Activated naive CD8-positive, alpha-beta T cell treated with anti-CD3 and anti-CD28 coated beads, Interleukin-2, amount 10 ng/mL, durations not matched to agents 7 days and 5 days (primary cell): ENCODE data around the gene GALNT15. TPM values are rescaled to one million over a fixed set of nuclear protein-coding genes. Genes with fewer than 3 reads are reported as not detected.

ENCODE experiments used
- ATAC-seq: fragments of 150-1000 bp; cut with Tn5 transposase; one replicate; pipeline ENCODE4 v1.10.0; 2021; ENCODE audit warnings: low read depth, moderate library complexity
- POLR2A ChIA-PET: fragments of 350-600 bp; sonication (Branson Sonifier 250); formaldehyde crosslinking; loops from one replicate; lab custom pipeline; 2021; ENCODE audit warnings: antibody characterized with exemption; lab: Charles Lee
- DNase-seq: peaks from one replicate; pipeline ENCODE4 v3.0.0; 2021
- H3K27ac Mint-ChIP-seq: one replicate; pipeline ENCODE4 v1.8.0; 2022; ENCODE audit warnings: mild to moderate bottlenecking, mixed read lengths
- H3K27me3 Mint-ChIP-seq: one replicate; pipeline ENCODE4 v1.8.0; 2022; ENCODE audit warnings: mild to moderate bottlenecking, moderate library complexity, mixed read lengths
- H3K36me3 Mint-ChIP-seq: one replicate; pipeline ENCODE4 v1.8.0; 2021; ENCODE audit warnings: mild to moderate bottlenecking, mixed read lengths
- H3K4me1 Mint-ChIP-seq: one replicate; pipeline ENCODE4 v1.8.0; 2021; ENCODE audit warnings: mixed read lengths
- H3K4me3 Mint-ChIP-seq: one replicate; pipeline ENCODE4 v1.8.0; 2022; ENCODE audit warnings: mild to moderate bottlenecking, moderate library complexity, mixed read lengths
- H3K9me3 Mint-ChIP-seq: one replicate; pipeline ENCODE4 v1.8.0; 2021; ENCODE audit warnings: mixed read lengths
- total RNA-seq, 2 experiments: library from RNA; stranded (reverse); gene quantifications; one replicate each; pipeline ENCODE4 v1.2.3, GENCODE V29; 2021

Gene GALNT15
- total RNA-seq, 2 experiments from 2014 or later = not detected

GRCh38 chr3:16231983-16232382 is 57.5 kb downstream of the GALNT15 start:
- POLR2A ChIA-PET = no interaction called here
- DNase-seq = no peak

GRCh38 chr3:16233806-16234205 is 59.3 kb downstream of the GALNT15 start:
- POLR2A ChIA-PET = no interaction called here
- H3K9me3 Mint-ChIP-seq = no peaks in the 10 kb centered on the region
- no peak overlapping the region for H3K4me3 Mint-ChIP-seq
- no peaks in the 10 kb centered on the region for H3K4me1 Mint-ChIP-seq
- DNase-seq = no peak
- H3K36me3 Mint-ChIP-seq = no peaks in the 10 kb centered on the region
- no peak overlapping the region for H3K27ac Mint-ChIP-seq
- no peak for ATAC-seq
- peaks cover 14% of the 10 kb centered on the region for H3K27me3 Mint-ChIP-seq

More at GRCh38 chr3:16231983-16232382, 57.5 kb downstream of the GALNT15 start:
- H3K27me3 Mint-ChIP-seq = peaks cover 12% of the 10 kb centered on the region
- no peak for ATAC-seq
- no peaks in the 10 kb centered on the region for H3K9me3 Mint-ChIP-seq
- no peak overlapping the region for H3K27ac Mint-ChIP-seq
- H3K4me3 Mint-ChIP-seq = no peak overlapping the region
- no peaks in the 10 kb centered on the region for H3K4me1 Mint-ChIP-seq
- no peaks in the 10 kb centered on the region for H3K36me3 Mint-ChIP-seq

DNA sequence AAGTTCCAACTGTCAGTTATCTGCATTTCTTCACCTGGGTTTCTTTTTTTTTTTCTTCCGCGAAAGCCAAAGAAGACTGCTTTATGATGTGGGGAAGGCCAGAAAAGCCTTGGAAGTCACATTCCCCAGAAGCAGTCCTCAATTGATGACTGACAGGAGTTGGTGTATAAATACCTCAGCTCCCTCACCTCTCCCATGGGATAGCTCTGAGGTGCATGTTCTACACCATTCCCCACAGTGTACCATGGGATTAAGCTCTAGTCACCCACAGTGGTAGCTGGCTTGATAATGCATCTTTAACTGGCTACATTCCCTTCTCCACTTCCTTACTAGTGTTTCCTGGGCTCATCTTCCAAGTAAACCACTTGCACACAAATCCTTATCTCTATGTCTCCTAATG is 59.8 kb downstream of the GALNT15 start:
- no peak overlapping the region for H3K27ac Mint-ChIP-seq
- H3K4me1 Mint-ChIP-seq = peaks cover 2% of the 10 kb centered on the region
- H3K9me3 Mint-ChIP-seq = no peaks in the 10 kb centered on the region
- no peaks in the 10 kb centered on the region for H3K36me3 Mint-ChIP-seq
- POLR2A ChIA-PET = interaction anchor here (0.7 kb wide), 1 partner anchor 9 kb away, joined by 5 read pairs; no protein-coding TSS in a partner anchor
- DNase-seq (no peak), ATAC-seq (no peak)
- no peak overlapping the region for H3K4me3 Mint-ChIP-seq
- H3K27me3 Mint-ChIP-seq = peaks cover 14% of the 10 kb centered on the region

GRCh38 chr3:16236030-16236639 is 61.7 kb downstream of the GALNT15 start:
- Mint-ChIP-seq H3K4me1 (peaks cover 4% of the 10 kb centered on the region), H3K27me3 (peaks cover 9% of the 10 kb centered on the region), H3K27ac (no peak overlapping the region), H3K36me3 (no peaks in the 10 kb centered on the region), H3K9me3 (no peaks in the 10 kb centered on the region), H3K4me3 (no peak overlapping the region)
- DNase-seq = no peak
- ATAC-seq = no peak
- POLR2A ChIA-PET = no interaction called here

GRCh38 chr3:16236856-16237393 is 62.4 kb downstream of the GALNT15 start:
- Mint-ChIP-seq H3K27me3 (peaks cover 9% of the 10 kb centered on the region), H3K36me3 (no peaks in the 10 kb centered on the region), H3K9me3 (no peaks in the 10 kb centered on the region), H3K27ac (no peak overlapping the region), H3K4me3 (no peak overlapping the region), H3K4me1 (peaks cover 4% of the 10 kb centered on the region)
- ATAC-seq (no peak), DNase-seq (no peak)
- POLR2A ChIA-PET = no interaction called here

DNA sequence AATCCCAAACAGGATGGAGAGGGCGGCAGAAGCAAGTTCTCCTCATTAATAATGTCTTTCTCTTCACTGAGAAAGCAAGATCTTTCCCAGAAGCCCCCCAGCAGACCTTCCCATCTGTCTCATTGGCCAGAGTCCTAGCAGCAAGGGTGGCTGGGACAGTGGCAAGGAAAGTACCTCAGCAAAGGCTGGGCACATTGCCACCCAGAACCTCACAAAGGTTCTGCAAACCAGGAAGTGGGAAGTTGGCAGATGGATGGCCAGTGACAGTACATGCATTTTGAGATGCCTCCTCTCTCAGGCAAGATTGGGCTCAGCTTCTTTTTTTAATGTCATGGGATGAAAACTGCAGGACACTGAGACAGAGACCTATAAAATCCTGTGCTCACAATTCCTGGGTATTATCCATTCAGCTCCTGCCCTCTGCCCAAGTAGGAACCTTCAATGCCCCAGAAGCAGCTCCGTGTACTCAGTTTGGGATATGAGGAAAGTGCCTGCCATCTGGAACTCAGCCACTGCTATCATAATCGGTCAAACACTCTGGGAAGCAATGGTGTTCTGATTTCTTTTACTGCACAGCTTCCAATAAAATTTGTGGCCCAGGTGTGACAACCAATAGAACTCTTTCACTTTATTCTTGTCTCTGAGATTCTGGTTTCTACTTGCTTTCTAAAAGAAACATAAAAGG is 64.7 kb downstream of the GALNT15 start:
- H3K4me3 Mint-ChIP-seq = no peak overlapping the region
- H3K4me1 Mint-ChIP-seq = peaks cover 11% of the 10 kb centered on the region
- POLR2A ChIA-PET = no interaction called here
- ATAC-seq = no peak
- no peaks in the 10 kb centered on the region for H3K9me3 Mint-ChIP-seq
- no peak overlapping the region for H3K27ac Mint-ChIP-seq
- H3K27me3 Mint-ChIP-seq = peaks cover 11% of the 10 kb centered on the region
- DNase-seq = no peak
- H3K36me3 Mint-ChIP-seq = no peaks in the 10 kb centered on the region

GRCh38 chr3:16239780-16240179 is 65.3 kb downstream of the GALNT15 start:
- no peaks in the 10 kb centered on the region for H3K9me3 Mint-ChIP-seq
- ATAC-seq (no peak), DNase-seq (no peak)
- POLR2A ChIA-PET = no interaction called here
- H3K36me3 Mint-ChIP-seq = no peaks in the 10 kb centered on the region
- no peak overlapping the region for H3K27ac Mint-ChIP-seq
- peaks cover 11% of the 10 kb centered on the region for H3K4me1 Mint-ChIP-seq
- H3K27me3 Mint-ChIP-seq = peaks cover 7% of the 10 kb centered on the region
- no peak overlapping the region for H3K4me3 Mint-ChIP-seq

- Mint-ChIP-seq H3K9me3 (no peaks in the 10 kb centered on the region), H3K4me1 (peaks cover 11% of the 10 kb centered on the region), H3K27me3 (peaks cover 7% of the 10 kb centered on the region), H3K27ac (no peak overlapping the region), H3K4me3 (no peak overlapping the region), H3K36me3 (no peaks in the 10 kb centered on the region)
- no peak for DNase-seq
- POLR2A ChIA-PET = no interaction called here
- no peak for ATAC-seq
Observed at GRCh38 chr3:16240229-16241023, 65.9 kb downstream of the GALNT15 start.

- Mint-ChIP-seq H3K27ac (no peak overlapping the region), H3K27me3 (peaks cover 7% of the 10 kb centered on the region), H3K4me1 (peaks cover 13% of the 10 kb centered on the region), H3K9me3 (no peaks in the 10 kb centered on the region), H3K4me3 (no peak overlapping the region), H3K36me3 (no peaks in the 10 kb centered on the region)
- POLR2A ChIA-PET = no interaction called here
- DNase-seq = no peak
- no peak for ATAC-seq
Observed at GRCh38 chr3:16241225-16241624, 66.7 kb downstream of the GALNT15 start.

DNA sequence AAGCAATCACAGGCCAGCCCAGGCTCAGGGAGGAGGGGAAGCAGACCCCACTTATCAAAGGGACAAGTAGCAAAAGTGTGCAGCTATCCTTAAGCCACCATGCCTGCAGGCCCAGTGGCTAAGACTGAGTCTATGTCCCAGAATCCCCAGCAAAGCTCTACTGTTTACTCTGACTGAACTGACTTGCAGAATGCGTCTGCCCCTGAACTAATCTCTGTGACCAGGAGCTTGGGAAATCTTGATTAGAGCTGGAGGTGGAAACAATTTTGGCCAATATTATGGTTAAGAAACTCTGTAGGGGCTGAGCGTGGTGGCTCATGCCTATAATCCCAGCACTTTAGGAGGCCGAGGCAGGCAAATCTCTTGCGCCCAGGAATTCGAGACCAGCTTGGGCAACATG is 67.7 kb downstream of the GALNT15 start:
- POLR2A ChIA-PET = no interaction called here
- no peak overlapping the region for H3K4me3 Mint-ChIP-seq

GRCh38 chr3:16243706-16244490 is 69.4 kb downstream of the GALNT15 start:
- Mint-ChIP-seq H3K27me3 (peaks cover 6% of the 10 kb centered on the region), H3K4me3 (no peak overlapping the region), H3K4me1 (peaks cover 17% of the 10 kb centered on the region), H3K9me3 (no peaks in the 10 kb centered on the region), H3K36me3 (no peaks in the 10 kb centered on the region), H3K27ac (no peak overlapping the region)
- no peak for ATAC-seq
- POLR2A ChIA-PET = interaction anchor here (0.6 kb wide), 1 partner anchor 9 kb away, joined by 5 read pairs; no protein-coding TSS in a partner anchor
- DNase-seq = no peak

More for the DNA sequence above, 67.7 kb downstream of the GALNT15 start:
- H3K36me3 Mint-ChIP-seq = no peaks in the 10 kb centered on the region
- H3K4me1 Mint-ChIP-seq = peaks cover 16% of the 10 kb centered on the region
- H3K27ac Mint-ChIP-seq = no peak overlapping the region
- no peak for ATAC-seq
- DNase-seq = no peak
- peaks cover 7% of the 10 kb centered on the region for H3K27me3 Mint-ChIP-seq
- H3K9me3 Mint-ChIP-seq = no peaks in the 10 kb centered on the region

DNA sequence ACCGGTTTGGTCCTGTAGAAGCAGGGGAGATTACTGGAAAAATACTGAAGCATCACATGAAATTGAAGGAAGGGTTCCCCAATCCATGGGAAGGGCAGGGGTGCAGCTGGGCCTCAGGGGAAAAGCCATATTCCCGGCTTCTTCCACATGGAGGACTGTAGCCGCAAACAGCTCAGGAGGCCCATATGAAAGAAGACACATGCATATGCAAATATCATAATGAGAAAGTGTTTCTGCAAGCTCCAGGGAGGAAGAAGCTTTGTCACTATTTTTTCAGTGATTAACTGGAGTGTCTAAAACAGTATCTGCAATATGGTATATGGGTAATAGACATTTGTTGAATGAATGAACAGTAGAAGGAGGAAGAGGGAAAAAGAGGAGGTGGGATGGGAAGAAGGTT is 71.1 kb downstream of the GALNT15 start:
- no peak for ATAC-seq
- Mint-ChIP-seq H3K27ac (no peak overlapping the region), H3K27me3 (peaks cover 7% of the 10 kb centered on the region), H3K9me3 (no peaks in the 10 kb centered on the region), H3K4me1 (peaks cover 15% of the 10 kb centered on the region), H3K4me3 (no peak overlapping the region), H3K36me3 (no peaks in the 10 kb centered on the region)
- POLR2A ChIA-PET = no interaction called here
- DNase-seq = no peak
